HG03558 (cell line): Measurements from ENCODE around the gene PLCL2.

Experiments
- ATAC-seq: cut with Tn5 transposase; IDR thresholded peaks from one replicate; pipeline ENCODE4 v1.9.1; 2021; ENCODE audit warnings: moderate number of reproducible peaks; ENCODE audit not compliant: unreplicated experiment; ENCODE audit errors: extremely low read depth

PLCL2 gene

DNA sequence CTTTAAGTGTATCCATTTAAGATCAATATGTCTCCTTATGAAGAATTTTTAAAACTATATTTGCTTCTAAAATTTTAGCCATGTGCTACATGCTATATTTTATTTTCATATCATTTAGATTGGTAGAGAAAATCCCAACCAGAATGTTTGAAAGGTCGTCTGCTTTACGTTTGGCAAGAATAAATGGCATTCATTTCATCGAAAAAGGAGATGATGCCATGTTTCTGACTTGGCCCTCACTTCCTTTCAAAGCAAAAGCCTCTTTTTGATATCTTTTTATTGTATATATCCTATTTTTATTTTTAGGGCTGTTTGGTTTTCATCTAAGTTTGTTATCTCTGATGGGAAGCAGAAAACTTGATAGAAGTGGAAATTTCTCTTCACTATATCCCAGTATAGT, 176.2 kb downstream of the PLCL2 start:
- no peak for ATAC-seq

DNA sequence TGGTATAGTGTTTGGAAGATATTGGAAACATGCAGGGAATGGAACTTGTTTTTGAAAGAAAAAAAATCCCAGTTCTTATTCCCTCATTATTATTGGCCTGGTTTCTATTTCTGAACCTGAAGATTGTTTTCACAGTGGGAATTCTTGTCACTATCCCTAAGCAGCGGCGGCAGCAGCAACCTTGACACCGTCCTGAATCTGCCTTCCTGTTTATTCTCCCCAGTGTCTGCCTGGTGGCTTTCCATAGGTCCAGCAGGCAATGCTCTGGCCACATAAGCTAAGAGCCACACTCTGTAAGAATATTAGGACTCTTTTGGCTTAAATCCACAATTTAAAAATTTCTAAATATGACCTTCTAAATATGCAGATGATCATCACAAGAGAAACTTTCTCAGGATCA, 178.0 kb downstream of the PLCL2 start:
- no peak for ATAC-seq

DNA sequence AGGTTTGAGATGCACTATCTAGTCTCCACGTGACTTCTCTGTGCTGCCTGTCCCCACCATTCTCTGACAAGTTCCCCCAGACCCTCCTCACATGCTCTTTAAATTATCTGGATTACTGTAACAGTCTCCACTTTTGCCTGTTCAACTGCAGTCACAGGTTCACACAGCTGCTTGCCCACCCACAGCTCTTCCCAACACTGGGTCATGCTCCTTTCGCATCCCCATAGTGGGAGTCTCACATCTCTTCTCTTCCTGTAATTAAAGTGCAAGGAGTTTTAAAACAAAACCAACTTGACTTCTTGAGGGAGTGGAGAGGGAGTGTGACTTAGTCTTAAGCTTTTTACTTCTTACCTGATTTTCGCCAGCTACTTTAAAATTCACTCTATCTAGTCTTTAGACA, 178.8 kb downstream of the PLCL2 start:
- no peak for ATAC-seq

DNA sequence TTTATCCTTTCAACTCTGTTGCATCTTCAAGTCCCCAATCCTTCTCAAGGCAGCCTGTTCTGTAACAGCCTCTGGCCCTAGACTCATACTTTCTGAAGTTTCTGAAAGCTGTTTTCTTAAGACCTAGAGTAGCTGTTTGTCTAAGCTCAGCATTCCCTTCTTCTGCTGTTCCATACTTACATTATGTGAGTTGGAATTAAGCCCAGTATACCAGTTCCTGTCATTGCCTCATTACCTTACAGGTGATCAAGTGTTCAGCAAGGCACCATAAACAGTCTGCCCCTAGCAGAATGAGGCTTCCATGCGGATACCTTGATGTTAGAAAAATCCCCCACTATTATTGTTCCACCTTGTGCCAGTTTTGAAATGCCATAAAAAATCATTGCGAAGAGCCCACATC, 180.6 kb downstream of the PLCL2 start:
- no peak for ATAC-seq

DNA sequence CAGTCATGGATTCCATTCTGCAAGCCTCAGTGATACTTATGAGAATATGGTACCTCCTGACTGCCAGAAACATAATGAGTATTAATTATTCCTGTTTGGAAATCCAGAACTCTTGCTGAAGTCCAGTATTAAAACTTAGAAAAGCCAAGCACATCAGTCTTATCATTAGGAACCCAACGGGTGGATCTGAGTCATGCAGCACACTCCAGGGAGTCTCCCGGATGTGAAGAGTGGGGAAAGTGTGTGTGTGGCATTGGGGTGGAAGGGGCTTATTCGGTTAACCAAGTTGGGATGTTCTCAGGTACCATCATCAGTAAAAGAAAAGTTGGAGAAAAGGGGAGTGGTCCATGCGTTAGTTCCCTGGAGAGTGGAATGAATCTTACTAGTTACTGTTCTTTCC, 181.1 kb downstream of the PLCL2 start:
- ATAC-seq, result no peak

DNA sequence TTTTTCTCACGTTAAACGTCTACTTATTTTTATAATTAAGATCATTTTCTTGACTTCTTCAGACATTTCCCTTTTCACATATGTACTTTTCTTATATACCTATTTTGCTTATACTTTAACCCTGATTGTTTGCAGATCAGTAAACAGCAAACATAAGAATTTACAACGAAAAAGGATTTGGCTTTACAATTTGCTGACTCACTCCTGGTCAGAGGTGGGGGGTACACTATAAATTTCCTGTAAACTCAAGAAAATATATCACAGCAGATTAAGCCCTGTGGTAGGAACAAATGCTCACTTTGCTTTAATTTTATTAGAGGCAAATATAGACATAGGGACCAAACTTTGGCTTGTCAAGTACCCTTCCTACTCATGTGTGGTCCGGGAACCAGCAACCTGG, 185.0 kb downstream of the PLCL2 start:
- ATAC-seq, result no peak

DNA sequence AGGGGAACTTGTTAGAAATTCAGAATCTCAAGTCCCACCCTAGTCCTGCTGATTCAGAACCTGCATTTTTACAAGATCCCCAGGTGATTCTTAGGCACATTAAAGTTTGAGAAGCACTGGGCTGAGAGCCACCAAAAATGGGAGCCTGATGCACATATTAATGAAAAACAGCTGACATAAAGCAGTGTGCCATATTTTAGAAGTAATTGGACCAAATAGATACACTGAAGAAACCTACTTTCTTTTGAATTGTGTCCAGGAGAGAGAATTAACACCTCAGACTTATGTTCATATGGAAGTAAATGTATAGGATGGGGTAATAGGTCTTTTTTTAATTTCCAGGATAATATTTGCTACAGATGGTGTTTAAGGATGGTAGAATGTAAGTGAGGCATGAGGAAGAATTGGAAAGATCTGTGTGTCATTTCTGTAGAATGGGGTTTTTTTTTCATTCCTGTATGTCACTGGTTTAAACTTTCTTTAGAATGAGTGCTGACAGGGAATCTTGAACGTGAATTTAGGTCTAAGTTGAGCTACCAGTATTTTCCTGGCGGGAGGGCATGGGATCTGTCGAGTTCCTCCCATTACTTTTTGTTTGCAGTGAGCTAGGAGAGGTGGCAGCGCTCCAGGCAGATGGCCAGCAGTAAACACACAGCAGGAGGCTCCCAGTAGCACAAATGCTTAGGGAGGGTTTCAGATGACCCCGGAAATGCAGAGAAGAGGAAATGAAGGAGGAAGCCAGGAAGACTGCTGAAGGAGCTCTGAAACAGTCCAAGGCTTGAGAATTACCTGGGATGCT, 185.6 kb downstream of the PLCL2 start:
- no peak for ATAC-seq

DNA sequence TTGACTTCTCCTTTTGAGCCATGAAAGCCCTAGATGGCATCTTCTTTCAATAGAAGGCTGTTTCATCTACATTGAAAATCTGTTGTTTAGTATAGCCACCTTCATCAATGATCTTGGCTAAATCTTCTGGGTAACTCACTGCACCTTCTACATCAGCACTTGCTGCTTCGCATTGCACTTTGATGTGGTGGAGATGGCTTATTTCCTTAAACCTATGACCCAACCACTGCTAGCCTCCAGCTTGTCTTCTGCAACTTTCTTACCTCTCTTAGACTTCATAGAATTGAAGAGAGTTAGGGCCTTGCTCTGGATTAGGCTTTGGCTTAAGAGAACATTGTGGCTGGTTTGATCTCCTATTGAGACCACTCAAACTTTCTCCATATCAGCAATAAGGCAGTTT, 189.8 kb downstream of the PLCL2 start:
- ATAC-seq, result no peak

DNA sequence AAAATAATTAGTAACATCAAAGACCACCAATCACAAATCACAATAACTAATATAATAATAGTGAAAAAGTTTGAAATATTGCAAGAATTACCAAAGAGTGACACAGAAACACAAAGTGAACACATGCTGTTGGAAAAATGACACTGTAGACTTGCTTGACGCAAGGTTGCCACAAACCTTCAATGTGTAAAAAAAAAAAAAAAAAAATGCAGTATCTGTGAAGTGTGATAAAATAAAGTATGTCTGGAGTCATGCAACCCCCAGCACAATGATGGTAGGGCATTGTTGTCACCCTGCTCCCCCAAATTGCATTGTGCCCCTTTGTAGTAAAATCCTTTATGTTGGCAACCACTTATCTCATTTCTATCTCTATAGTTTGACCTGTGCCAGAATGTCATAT, 190.6 kb downstream of the PLCL2 start:
- no peak for ATAC-seq

DNA sequence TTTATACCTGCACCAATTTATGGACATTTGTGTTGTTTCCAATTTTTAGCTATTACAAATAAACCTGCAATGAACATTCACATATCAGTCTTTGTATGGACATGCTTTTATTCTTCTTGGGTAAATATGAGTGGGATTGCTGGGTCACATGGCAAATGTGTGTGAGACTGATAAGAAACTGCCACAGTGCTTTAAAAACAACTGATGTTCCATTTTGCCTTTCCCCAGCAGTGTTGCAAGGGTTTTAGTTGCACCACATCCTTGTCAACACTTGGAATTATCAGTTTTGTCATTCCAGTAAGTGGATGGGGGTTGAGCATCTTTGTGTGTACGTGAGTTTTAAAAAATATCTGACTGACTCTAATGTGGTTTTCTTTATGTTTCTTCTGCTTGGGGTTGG, 191.2 kb downstream of the PLCL2 start:
- ATAC-seq, result no peak

DNA sequence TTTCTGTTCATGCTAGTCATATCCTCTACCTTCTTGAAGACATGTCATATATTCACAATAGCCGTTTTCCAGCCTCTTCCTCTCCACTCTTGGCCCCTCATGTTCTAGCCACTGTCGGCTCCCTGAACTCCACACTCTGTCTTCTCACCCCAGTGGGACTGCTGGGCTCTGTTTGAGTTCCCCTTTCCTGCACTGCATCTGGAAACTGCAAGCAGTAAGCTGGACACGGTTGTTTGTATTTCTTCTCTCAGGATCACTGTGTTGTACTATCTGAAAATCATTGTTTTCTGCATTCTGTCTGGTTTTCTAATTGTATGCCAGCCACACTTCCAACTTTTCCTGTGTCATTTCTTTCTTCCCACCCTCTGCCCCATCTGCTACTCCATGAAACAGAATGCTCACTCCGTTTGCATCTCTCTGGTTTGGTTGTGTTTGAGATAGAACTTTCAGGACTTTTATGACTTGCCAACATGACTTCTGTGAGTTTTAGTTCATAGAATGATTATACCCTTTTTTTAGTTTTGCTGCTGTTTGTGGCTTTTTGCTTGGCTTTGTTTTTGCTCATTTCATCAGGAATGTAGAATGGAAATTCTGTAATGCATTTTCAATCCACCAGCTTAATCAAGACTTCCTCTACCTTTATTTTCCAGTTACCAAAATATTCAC, 192.3 kb downstream of the PLCL2 start:
- no peak for ATAC-seq

DNA sequence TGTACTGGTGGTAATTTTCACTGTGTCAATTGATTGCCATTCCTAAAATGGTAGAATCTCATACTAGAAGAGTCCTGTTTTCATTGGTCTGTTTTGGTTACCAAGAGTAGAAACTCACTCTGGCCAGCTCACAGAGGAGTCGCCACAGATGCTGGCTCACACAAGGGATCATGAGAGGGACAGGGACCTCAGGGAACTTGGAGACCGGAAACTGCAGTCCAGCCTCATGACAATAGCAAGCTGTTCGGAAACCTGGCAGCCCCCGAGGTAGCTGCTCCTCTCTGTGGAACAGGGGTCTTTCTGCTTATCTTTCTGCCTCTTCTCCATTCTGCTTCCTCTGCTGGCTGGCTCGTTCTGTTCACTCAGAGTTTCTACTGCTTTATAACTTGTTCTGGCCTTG, 192.9 kb downstream of the PLCL2 start:
- ATAC-seq, result no peak

DNA sequence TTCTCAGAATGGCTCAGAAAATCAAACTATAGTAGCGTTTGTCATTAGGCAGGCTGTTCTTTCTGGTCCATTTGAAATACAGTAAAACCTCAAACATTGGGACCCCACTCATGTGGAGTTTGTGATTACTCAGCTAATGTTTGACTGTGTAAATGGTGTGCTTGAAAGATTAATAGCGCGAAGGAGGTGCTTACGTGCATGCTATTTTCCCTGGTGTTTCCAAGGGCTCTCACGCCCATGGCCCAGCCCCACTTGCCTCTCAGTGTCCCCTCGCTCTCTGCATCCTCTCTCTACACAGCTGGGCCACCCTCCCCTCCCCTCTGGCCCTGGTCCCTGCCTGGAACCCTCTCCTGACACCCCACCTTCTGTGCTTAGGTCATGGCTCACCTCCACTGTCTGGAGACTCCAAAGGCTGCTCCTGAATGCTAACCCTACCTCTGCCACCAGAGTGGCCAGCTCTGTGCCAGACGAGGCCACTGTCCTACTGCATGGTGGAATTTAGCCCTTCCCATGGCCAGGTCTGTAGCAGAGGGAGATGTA, 194.2 kb downstream of the PLCL2 start:
- no peak for ATAC-seq

DNA sequence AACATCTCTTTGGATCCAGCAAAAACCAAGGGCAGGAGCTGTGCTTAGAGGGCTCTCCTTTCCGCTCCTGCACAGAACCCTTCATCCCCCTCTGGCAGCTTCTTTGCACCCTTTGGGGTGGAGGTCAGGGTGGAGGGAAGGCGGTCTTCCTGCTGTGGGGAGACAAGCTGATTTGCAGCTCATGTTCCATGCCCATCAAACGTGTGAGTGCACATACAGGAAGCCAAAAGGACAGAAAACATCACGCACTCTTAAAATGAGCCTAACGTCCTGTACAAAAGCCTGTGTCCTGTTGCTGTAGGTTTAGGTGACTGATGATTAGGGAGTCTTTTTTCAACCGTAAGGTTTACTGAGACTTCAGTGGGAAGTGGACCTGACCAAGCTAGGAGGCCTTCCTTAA, 195.2 kb downstream of the PLCL2 start:
- no peak for ATAC-seq

DNA sequence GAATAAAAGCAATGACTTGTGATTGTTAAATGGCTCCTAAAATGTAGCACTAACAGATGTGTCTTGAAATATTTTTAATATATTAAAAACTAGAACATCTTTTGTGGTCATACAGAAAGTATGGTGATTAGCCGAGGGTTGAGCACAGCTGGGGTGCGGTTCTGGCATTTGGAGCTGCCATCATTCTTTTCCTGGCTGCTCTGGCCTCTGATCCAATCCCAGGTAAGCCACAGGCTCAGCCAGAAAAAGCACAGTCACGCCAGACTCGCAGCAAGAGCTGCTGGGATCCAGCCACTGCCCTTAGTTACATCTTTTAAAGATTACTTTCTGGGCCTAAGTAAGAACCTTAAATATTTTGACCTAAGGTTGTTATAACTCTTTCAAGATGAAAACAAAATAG, 196.8 kb downstream of the PLCL2 start:
- no peak for ATAC-seq

DNA sequence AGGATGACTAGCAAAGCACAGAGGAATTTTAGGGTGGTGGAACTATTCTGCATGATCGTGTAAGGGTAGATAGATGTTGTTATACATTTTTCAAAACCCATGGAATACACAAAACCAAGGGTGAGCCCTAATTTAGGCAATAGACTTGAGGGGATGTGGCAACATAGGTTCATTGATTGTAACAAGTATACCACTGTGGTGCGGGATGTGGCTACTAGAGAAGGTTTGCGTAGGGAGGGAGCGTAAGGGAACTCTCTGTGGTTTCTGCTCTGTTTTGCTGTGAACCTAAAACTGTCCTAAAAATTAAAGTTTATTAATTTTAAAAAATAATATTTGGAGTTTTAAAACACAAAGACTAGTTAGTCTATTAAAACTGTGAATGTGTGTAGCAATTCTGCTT, 202.8 kb downstream of the PLCL2 start:
- ATAC-seq, result no peak

DNA sequence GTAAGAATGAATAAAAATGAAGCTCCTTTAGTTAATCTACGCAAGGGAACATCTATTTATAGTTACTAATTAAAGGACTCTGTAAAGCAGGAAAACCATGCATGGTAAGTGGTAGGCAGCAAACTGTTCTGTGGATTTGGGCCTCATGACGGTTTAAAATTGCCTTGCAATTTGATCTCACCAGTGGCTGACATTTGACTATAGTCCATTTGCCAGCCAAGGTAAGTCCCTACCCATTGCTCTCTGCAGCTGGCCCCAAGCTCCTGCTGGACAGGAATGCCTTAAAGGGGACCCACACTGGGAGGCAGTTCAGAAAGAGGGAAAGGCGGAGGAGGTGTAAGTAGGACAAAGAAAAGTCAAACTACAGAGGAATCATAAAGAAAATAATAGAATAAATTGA, 203.3 kb downstream of the PLCL2 start:
- no peak for ATAC-seq

DNA sequence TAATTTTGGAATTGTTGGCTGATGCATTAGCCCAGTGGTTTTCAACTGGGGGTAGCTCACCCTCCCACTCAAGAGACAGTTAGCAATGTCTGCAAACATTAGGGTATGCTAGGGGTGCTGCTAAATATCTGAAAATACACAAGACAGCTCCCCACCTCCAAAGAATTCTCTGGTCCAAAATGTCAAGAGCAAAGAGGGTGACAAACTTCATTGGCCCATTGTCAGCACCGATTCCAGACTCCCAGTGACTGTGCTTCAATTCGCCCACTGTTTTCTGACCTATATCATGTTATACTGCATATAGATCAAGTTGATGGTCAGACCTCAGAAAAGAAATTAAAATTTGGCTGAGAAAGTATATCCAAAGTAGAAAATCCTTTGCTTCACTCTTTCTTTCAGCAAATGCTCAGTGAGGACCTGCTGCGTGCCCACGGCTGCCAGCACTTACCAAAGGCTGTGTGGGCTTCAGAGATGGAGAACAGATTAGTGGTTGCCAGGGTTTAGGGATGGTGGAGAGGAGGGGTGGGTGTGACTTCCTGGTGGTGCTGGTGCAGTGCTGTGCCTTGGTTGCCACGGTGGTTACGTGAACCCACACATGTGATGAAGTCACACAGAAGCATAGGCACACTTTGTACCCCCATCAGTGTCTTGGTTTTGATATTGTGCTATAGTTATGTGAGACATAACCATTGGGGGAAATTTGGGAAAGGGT, 204.0 kb downstream of the PLCL2 start:
- no peak for ATAC-seq

DNA sequence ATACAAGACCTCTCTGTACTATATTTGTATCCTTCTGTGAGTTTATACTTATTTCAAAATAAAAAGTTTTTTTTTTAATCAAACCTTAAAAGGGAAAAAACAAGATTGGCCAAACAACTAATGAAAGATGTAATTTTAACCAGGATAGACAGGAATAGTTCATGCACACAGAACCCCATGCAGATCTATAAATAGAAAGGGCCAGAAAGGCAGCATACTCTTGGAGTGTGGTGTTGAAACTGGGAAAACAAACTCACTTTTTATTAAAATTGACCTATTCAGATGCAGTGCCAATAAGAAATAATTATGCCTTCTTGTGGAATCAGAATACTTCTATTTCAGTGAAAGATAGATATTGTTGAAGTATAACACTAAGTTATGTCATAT, 204.6 kb downstream of the PLCL2 start:
- ATAC-seq, result no peak

DNA sequence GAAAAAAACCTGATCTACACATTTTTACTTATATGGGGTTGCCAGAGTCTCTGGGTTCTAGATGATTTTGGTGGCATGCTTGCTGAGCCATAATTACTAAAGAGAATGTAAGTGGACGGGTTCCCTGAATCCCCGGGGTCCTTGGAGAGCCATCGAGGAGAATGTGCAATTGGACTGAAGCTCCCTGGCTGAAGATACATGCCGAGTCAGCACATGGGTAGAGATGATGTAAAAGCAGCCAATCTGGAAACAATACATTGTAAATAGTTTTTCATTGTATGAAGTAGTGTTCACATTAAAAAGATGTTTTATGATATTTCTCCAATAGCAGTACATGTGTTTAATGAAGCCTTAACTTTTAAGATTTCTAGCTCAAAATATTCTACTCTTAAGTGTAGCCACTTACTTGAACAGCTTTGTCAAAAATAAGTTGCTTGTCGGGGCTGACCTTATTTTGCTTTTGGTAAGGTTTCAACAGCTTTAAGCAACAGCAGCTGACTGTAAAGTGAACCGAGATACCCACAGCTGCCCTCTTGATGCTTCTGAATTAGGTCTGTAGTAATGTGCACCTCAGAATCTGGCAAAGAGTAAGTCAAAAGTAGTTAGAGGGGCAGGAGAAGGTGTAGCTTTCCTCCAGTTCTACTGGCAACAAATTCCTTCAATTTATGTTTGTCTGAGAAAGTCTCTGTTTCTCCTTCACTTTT, 205.7 kb downstream of the PLCL2 start:
- no peak for ATAC-seq
